Measurements from ENCODE around the gene RAB15.

The RAB15 gene

GRCh38 chr14:64944041-64944440 lies 28.1 kb downstream of the RAB15 start:
- ChIA-PET POLR2A (no interaction called here), CTCF (interaction anchor here (1.0 to 1.8 kb wide), 3 partner anchors 9 to 45 kb away, joined by 3 to 8 read pairs (median 4); no protein-coding TSS in a partner anchor)
- no peak for TF ChIP-seq CTCF (IDR thresholded peaks at IDR 0.05; ENCODE audit: control extremely low read depth, extremely low read depth, low read depth, missing control alignments)
- DNase-seq (ENCODE audit: extremely low spot score): no peak

- ChIA-PET POLR2A (no interaction called here), CTCF (interaction anchor here (1.0 to 1.8 kb wide), 3 partner anchors 10 to 44 kb away, joined by 3 to 8 read pairs (median 4); no protein-coding TSS in a partner anchor)
- TF ChIP-seq CTCF (IDR thresholded peaks at IDR 0.05; ENCODE audit: control extremely low read depth, extremely low read depth, low read depth, missing control alignments): no peak
- DNase-seq (ENCODE audit: extremely low spot score): no peak
These were observed 28.6 kb downstream of the RAB15 start for GRCh38 chr14:64943556-64943955.

GRCh38 chr14:64942531-64943111 lies 29.5 kb downstream of the RAB15 start, which contains the start of gene GPX2:
Gene GPX2, minus strand, starts transcription at chr14:64942745. Its CDS starts 19 bp downstream, at chr14:64942726.
- no peak for TF ChIP-seq CTCF (IDR thresholded peaks at IDR 0.05; ENCODE audit: control extremely low read depth, extremely low read depth, low read depth, missing control alignments)
- ChIA-PET CTCF (interaction anchor here (0.9 to 2.5 kb wide), 3 partner anchors 10 to 17 kb away, joined by 3 to 14 read pairs (median 3); no protein-coding TSS in a partner anchor), POLR2A (no interaction called here)
- no peak for DNase-seq (ENCODE audit: extremely low spot score)

GRCh38 chr14:64940336-64940910 lies 31.7 kb downstream of the RAB15 start:
- CTCF ChIA-PET: interaction anchor here (0.9 to 1.6 kb wide), 2 partner anchors 14 to 49 kb away, joined by 3 read pairs; no protein-coding TSS in a partner anchor

GRCh38 chr14:64939817-64940190 lies 32.3 kb downstream of the RAB15 start:
- ChIA-PET CTCF (interaction anchor here (0.9 to 1.8 kb wide), 4 partner anchors 13 to 48 kb away, joined by 3 to 5 read pairs (median 4); no protein-coding TSS in a partner anchor), POLR2A (no interaction called here)
- no peak for TF ChIP-seq CTCF (IDR thresholded peaks at IDR 0.05; ENCODE audit: control extremely low read depth, extremely low read depth, low read depth, missing control alignments)
- no peak for DNase-seq (ENCODE audit: extremely low spot score)

More at GRCh38 chr14:64940336-64940910, 31.7 kb downstream of the RAB15 start:
- POLR2A ChIA-PET: no interaction called here
- no peak for DNase-seq (ENCODE audit: extremely low spot score)
- TF ChIP-seq CTCF (IDR thresholded peaks at IDR 0.05; ENCODE audit: control extremely low read depth, extremely low read depth, low read depth, missing control alignments): no peak

GRCh38 chr14:64938972-64939816 lies 32.9 kb downstream of the RAB15 start:
- DNase-seq (ENCODE audit: extremely low spot score): no peak

More at GRCh38 chr14:64938972-64939816, 32.9 kb downstream of the RAB15 start:
- TF ChIP-seq CTCF (IDR thresholded peaks at IDR 0.05; ENCODE audit: control extremely low read depth, extremely low read depth, low read depth, missing control alignments): no peak
- POLR2A ChIA-PET: no interaction called here
- CTCF ChIA-PET: interaction anchor here (0.9 to 1.8 kb wide), 8 partner anchors 8 to 115 kb away, joined by 3 to 5 read pairs (median 4); no protein-coding TSS in a partner anchor

Data from GM10248 (cell line).